GM18909 (cell line): ENCODE data around the gene KCNQ1.

ENCODE experiments used
- ATAC-seq: cut with Tn5 transposase; IDR thresholded peaks from one replicate; pipeline ENCODE4 v1.9.1; 2021; ENCODE audit warnings: mild to moderate bottlenecking; ENCODE audit not compliant: unreplicated experiment, poor library complexity

Gene KCNQ1

DNA sequence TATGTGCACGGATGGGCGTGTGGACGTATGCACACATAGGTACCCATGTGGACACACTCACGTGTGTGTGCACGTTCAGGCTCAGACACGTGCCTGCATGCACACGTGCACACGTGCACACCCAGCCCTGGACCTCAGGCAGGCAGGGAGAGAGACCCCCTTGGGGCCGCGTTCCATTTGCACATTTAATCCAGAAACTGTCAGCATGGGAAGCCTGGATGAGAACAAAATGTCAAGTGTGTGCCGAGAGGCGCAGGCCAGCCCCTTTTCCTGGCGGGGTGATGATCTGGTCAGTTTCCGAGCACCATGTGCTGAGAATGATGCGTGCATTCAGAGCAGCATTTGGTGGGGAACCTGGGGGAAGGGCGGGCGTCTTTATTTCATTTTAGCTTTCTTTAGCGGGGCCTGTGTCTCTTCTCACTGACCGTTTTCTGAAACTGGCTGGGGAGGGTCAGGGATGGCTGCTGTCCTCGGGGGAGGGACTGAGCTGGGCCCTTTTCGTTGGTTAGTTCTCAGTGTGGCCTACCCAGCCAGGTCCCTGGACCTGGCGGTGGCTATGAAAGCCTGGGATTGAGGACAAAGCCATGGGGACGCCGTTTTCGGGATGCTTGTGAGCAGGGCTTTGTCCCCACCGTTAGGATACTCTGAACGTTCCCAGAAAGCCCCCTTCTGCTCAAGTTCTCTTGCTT, 96.3 kb downstream of the KCNQ1 start:
- no peak for ATAC-seq

DNA sequence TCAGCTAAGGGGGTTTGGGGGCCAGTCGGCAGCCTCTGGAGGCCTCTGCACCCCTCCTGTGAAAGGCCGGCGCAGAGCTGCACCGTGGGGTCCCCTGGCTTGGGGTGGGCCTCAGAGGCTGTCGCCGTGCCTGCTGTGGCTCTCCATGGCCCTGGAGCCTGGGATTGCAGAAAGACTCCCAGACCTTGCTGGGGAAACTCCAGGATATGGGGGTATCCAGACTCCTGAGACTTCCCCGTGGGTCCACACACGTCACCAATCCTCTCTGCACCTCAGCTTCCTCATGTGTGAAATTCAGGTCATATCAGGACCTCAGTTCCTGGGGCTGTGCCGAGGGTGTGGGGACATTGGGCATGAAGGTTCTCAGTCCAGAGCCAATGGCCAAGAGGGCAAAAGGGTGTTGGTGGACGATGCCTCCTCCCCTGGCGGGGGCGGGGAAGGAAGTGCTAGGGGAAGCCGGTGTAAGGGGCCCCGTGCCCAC, 97.1 kb downstream of the KCNQ1 start:
- ATAC-seq: no peak

DNA sequence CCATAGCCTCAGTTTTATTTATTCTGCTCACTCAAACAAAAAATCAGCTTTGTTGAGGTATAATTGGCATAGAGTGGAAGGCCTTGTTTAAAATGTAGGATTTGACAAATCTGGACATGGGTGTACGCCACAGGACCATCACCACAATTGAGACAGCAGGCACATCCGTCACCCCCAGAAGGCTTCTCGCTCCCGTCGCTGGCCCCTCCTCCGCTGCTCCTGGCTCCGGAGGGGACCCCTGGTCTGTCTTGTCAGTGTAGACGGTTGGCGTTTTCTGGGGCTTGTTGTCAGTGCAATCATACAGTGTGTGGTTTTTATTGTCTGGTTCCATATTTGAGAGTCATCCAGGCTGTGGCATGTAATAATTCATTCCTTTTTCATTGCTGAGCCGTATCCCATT, 97.6 kb downstream of the KCNQ1 start:
- no peak for ATAC-seq

DNA sequence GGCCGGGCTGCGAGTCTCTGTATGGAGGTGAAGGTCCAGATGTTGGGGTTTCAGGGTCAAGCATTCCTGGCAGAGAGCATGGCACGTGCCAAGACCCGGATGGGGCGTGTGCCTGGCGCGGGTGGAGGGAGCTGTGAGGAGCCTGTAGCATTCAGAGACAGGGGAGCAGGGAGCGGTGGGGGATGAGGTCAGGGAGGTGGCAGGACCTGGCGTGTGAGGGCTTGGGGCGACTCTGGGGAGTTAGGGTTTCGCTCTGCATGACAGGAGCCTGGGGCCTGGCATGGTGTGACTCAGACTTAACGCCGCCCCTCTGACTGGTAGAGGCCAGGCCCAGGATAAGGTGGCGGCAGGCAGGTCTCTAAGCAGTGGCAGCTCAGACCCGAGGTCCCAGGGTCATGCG, 103.0 kb downstream of the KCNQ1 start:
- no peak for ATAC-seq

DNA sequence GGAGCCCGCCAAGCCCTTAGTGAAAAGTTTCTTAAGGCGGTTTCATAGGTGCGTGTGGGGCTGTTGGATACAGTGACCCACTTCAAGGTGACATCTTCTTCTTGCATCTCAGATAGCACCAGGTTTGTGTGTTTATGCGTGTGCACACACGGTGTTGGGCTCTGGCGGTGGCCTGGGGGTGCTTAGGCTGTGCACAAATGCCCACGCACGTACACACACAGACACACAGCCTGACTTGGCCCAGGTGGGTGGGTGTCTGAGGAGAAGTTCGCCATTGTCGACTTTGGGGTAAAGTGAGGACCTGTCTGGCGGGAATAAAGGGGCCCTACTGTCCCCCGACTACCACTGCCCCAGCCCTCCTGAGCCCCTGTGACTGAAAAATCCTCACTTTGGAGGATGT, 103.8 kb downstream of the KCNQ1 start:
- ATAC-seq: no peak

DNA sequence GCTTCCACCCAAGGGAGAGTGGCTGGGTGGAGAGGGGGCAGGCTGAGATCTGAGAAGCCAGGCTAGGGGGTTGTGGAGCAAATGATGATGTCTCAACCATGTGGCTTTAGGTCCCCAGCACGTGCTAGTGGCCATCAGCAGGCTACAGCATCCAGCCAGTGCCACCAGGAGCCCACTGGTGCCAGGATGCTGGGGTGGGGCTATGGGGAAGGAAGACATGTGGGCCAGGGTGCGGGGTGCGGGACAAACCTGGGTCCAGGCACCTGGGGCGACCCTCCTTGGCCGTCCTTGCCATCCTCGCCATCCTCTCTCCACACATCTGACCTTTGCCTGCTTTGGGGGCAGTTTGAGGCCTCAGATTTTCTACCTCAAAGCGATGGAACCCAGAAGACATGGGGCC, 104.3 kb downstream of the KCNQ1 start:
- no peak for ATAC-seq

DNA sequence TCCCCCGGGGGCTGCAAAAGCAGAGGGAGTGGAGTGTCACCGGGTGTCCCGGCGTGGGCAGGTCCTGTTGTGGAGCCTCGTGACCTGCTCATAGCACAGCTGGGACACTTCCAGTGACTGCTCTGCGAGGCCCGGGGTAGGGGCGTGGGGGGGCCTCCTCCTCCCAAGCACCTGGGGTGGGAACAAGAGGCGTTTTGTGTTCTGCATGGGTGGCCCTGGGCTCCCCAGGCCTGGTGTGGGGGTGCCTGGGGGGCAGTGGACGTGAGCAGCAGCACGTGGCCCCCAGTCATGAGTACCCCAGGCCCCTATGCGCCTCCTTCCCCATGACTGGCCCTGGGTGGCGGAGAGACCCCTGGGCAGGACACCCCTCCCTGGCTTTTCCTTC, 104.7 kb downstream of the KCNQ1 start:
- no peak for ATAC-seq

DNA sequence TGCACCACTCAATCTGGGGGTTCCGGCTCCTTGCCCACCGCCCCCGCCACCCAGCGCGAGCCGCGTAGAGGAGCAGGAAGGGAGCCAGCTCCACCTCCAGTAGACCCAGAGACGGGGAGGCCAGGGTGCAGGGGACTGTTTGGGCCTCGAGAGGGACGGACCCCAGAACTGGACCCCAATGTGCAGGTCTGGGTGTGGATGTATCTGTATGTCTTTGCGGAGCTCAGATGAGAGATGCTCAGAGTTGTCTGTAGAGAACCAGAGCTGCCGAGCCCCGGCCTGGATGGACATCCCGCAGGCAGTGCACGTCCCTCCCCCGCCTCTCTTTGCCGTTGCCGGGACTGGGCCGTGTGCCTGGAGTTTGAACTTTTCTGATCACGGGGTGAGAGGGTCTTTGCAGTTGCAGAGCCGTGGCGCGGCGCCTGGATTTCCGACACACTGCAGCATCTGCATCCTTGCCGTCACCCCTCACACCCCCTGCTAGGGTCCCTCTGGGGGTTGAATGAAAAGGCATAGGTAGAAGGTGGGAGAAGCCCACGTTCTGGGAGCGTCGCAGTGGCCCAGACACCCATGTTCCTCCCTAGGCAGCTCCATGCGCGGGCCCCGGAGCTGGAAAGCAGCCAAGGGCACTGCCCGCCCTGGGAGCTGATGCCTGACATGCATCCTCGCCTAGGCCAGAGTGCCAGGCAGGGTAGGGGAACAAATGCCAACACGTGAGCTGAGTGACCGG, 105.2 kb downstream of the KCNQ1 start:
- no peak for ATAC-seq

DNA sequence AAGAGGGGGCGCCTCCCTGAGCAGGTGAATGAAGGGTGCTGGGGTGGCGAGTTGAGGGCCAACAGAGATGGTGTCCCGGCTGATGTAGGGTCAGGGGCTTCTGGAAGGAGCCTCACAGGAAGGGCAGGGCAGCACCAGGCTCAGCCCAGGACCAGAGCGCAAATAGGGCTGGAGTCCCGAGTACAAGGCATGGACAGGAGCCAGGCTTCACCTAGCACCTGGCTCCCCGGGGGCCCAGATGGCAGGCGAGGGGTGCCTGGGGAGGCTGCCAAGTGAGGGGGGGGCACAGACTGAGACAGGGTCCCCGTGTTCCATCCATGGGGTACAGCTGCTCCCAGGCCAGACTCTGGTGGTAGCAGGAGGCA, 105.8 kb downstream of the KCNQ1 start:
- ATAC-seq: no peak

DNA sequence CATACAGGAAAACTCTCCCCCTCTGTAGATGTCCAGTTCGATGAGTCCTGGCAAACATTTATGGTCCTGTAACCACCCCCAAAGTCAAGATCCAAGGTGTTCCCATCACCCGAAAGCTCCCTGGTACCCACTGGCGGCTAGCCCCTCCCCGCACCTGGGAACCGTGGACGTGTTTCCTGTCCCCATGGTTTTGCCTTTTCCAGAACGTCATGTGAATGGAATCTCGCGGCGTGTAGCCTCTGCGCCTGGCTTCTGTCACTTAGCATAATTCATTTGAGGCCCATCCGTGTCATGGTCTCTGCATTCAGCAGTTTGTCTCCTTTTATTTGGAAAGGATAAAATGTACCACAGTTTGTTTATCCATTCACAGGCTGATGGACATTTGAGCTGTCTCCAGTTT, 106.3 kb downstream of the KCNQ1 start:
- no peak for ATAC-seq

DNA sequence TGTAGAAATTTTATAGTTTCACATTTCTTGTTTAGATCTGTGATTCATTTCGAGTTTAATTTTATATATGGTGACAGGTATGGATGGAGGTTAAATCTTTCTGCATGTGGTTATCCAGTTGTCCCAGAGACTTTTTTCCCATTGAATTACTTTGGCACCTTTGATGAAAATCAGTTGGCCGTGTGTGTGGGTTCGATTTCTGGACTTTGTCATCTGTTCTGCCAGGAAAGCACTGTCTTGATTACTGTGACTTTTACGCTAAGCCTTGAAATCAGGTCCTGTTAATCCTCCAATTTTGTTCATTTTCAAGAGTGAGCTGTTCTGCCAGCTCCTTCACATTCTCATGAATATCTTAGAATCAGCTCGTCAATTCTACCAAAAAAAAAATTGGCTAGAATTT, 107.4 kb downstream of the KCNQ1 start:
- ATAC-seq: no peak

DNA sequence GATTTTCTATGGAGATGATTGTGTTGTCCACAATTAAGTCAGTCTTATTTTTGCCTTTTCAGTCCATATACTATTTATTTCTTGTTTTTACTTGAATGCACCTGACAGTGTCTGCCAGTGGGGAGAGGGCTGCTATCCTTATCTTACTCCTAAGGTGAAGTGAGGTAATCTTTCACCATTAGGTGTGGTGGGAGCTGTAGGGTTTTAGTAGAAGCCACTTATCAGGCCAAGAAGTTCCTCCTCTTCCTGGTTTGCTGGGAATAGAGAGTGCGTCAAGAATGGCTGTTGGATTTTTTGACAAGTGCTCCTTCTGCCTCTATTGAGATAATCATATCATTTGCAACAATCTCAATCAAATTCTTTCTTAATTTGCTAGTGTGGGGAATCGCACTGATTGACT, 108.4 kb downstream of the KCNQ1 start:
- ATAC-seq: no peak

DNA sequence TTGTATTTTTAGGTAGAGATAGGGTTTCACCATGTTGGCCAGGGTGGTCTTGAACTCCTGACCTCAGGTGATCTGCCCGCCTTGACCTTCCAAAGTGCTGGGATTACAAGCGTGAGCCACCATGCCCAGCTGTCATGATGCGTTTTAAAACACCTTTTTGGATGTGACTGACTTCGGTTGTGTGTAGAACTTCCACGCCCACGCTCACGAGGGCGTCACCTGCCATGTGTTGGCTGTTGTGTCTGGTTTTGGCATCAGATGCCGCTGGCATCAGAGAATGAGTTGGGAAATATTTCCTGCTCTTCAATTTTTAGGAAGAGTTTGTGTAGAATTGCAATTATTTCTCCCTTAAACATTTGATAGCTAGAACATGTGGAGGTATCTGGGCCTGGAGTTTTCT, 109.1 kb downstream of the KCNQ1 start:
- ATAC-seq: no peak

DNA sequence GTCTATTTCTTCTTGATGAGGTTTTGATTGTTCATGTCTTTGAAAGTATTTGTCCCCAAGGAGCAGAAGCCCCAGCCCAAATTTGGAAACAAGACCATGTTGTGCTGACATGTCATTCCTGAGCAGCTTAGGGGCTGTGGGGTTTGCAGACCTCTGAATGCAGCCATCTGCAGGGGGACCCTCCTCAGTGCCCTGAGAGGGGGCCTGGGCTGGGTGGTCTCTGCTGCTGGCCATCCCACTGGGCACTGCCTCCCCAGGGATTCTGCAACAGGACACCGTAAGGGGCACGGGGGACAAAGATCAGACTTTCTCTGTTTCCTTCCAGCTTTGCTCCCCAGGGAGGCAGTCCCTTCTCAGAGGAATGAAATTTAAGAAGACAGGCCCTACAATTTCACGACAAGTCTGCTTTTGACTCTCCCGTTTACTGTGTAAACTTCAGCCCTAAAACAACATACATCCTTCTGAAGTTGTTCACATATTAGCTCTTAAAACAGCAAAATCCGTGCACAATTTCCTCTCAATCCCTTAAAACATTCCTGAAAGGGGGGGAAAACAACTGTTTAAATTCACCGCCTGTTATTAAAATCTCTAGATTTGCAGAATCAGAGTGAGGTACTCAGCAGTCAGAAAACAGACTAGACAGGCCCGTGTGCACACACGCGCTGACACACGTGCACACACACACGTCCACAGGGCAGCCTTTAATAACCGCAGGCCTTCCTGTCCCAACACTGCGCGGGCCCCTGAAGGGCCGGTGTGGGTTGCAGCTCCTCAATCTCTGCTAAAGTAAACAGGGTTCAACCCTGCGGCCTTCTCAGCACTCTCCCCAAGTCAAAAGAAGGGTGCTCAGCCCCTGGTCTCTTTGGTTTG, 109.8 kb downstream of the KCNQ1 start:
- no peak for ATAC-seq

DNA sequence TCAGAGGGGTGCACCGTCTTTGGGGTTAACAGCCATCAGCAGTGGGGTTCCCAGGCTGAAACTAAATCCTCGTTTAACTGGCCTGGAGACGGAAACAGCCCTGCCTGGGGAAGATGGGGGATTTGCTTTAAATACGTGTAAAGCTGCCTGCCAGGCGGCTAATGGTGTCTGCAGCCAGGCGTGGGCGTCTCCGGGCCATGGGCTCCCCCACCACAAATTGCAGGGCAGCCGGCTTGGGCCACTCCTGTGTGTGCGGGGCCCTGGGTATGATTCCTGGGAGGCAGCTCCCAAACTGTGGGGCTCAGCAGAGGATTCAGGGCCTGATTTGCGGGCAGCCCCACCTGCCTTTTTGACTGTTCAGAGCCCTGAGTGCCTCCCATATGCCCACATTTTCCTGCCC, 110.5 kb downstream of the KCNQ1 start:
- no peak for ATAC-seq

DNA sequence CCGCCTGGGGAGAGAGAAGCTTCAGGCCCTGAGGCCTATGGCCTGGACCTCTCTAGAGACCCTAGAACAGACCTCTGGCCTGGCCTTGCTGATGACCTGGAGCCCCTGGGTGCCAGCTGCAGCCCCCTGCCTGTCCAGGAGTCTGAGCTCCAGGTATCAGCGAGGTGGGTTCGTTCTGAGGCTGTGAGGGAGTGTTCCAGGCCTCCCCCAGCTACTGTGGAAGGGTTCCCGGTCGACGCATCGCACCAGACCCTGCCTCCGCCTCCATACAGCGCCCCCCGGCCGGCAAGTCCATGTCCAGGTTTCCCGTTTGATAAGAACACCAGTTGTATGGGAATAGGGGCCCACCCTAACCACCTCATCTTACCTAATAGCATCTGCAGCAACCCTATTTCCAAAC, 111.1 kb downstream of the KCNQ1 start:
- ATAC-seq: no peak

DNA sequence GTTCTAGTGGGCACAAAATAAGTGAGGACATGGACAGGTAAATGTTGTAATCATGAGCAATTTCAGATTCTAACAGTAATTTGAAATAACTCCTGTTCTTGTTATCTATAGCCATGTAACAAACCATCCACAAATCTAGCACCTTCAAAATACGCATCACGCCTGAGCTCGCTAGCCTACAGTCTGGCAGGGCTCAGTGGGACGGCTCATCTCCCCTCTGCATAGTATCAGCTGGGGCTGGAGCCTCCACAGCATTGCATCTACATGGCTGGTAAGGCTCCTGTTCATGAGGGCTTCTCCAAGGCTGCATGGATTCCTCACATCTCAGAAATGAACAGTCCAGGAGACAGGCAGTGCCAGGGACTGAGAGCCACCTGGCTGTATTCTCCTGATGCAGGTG, 112.6 kb downstream of the KCNQ1 start:
- no peak for ATAC-seq

DNA sequence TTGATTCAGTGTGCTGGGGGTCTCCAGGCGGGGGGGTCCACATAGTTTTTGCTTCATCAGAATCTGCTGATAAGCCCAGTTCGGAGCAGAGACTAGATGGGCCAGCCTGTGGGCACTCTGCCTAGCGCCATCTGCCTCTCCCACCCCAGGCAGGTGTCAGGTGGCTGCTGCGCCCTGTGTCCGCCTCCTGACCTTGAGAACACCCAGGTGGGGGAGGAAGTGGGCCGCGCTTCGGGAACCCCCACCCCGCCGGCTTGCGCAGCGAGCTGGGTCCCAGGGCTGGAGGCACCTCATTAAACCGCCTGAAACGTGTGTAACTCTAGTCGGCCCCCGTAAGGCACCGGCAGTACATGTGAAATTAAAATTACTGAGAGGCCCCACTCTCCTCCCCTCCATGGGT, 113.6 kb downstream of the KCNQ1 start:
- no peak for ATAC-seq

DNA sequence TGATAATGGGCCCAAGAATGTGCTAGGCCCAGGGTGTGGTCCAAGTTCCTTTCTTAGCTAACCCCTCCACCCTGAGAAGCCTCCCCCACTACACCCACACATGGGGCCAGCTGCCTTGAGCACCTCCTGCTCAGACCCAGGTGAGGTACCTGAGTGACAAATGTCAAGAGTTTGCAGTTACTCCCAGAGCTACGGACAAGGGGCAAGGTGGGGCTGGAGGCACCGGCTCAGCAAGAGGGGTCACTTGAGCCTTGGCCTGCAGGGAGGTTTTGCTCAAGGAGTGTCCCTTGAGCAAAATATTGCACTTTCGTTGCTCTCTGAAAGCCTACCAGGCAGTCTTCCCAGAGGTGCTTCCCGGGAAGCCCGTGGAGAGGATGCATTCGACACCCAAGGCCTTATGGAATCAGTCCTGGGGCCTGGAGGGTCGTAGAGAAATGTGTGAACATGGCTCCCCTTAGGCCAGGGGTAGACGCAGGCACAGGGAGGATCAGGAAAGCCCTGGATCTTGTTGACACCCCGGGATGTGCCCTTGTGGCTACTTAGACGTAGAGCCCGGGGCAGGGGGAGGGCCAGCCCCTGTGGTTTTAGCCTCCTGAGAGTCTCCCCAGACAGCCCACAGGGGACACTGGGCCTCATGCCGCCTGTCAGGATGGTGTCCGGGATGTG, 114.2 kb downstream of the KCNQ1 start:
- ATAC-seq: no peak

DNA sequence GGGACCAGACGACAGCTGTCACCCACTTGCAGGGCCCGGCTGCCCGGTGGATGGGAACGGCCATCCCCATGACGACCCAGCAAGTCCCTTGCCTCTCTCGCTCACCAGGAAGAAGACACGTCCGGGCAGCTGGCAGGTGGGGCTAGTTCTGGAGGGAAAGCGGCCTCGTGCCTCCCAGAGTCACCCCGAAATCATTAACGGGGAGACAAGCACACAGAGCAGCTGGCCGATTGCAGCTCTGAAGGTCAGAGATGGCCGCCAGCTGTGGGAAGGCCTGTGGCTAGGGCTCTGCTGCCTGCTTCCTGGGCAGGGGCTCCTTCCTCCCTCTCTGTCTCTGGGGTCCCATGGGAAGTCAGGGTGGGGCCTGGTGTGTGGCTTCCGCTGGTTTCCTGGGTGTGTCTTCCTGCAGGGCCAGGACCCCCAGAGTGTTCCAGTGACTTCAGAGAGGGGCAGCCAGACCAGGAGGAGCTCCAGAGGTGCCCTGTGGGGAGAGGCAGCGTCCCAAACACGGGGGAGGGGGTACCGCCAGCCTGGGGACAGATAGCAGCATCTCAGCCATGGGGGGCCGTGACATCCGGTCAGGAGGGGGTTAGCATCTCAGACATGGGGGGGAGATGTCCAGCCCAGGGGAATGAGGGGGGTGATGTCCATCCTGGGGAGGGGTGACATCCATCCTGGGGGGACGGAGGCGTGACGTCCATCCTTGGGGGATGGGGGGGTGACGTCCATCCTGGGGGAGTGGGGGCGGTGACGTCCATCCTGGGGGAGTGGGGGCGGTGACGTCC, 114.9 kb downstream of the KCNQ1 start:
- ATAC-seq: no peak
